HG02588 (cell line): ENCODE data around the gene AFF3.

Source experiments
- ATAC-seq: cut with Tn5 transposase; IDR thresholded peaks from one replicate; pipeline ENCODE4 v1.9.1; 2021; ENCODE audit warnings: mild to moderate bottlenecking, moderate library complexity; ENCODE audit not compliant: unreplicated experiment

Gene AFF3

GRCh38 chr2:99728166-99728565 lies 414.2 kb downstream of the AFF3 start:
- ATAC-seq = no peak

DNA sequence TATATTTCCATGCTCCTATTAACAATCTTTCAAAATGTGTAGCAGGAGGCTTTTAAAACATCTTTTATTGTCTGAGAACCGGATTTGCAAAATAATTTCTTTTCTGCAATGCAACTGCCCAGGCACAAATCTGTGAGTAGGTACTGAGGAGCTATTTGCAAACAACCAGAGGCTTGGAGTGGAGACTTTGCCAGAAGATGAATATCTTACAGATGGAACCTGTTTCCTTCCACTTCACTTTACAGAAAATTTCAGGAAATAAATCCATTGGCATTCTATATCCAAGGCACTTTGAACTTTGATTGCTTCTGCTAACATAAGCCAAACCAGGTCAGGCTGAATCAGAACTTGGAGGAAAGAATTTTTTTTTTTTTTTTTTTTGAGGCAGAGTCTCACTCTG lies 415.2 kb downstream of the AFF3 start:
- no peak for ATAC-seq

DNA sequence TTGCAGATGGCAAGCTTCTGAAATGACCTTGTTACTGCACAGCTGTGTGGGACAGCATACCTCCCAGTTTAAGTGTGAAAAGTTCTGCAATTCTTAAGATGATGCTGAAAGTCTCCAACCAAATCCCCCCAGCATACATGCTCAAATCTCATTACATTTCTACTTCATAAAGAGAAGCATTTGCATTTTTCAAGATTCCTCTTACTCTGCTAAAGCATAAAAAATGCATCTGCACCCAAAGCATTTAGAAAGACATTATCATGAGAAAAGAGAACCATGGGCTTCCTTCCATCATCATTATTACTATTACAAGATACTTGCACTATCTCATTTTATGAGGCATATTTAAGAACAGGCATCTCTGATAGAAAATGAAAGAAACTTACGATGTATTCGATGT lies 415.7 kb downstream of the AFF3 start:
- no peak for ATAC-seq

DNA sequence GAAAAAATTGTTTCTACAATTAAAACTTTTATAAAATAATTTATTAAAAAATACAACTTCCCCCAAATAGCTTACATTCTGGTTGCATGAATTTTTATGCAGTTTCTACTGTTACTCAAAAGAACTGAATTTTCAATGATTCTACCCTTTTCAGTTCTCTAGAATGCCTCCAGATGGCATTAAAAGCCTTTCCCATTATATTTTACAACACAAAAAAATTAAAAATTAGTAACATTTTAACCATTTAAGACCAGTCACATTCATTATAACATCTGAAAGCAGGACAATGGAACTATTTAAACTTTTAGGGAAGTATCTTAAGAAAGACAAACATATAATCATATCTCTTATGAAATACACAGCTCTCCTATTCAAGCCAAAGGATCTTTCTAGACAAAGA lies 416.6 kb downstream of the AFF3 start:
- no peak for ATAC-seq

DNA sequence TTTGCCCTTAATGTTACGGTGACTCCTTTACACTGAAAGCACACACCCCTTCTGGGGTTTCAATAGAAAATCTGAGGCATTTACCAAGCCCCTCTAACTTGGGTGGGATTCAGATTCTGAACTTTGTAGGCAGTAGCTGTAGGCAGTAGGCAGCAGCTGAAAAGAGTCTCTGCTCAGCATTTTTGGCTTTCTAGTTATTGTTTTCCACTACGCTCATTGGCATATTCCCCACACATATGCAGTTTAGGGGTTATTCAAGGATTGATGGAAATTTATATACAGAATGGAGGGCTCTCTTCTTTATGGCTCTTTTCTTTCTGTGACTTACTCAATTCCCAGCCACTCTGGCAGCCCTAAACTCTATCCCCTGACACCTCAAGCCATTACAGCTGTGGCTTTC lies 419.9 kb downstream of the AFF3 start:
- ATAC-seq = no peak

DNA sequence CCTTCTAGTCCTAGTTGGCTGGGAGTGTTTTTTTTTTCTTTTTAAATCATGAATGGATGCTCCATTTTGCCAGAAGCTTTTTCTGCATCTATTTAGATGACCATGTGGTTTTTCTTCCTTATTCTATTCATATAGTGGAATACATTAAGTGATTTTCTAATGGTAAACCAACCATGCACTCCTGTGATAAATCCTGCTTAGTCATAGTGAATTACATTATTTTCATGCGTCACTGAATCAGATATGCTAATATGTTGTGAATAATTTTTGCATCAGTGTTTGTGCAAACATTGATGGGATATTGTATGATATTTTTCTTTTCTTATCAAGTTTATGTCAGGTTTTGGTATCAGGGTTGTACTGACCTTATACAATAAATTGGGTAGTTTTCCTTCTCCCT lies 423.3 kb downstream of the AFF3 start:
- no peak for ATAC-seq

GRCh38 chr2:99715956-99716355 lies 426.4 kb downstream of the AFF3 start:
- no peak for ATAC-seq

DNA sequence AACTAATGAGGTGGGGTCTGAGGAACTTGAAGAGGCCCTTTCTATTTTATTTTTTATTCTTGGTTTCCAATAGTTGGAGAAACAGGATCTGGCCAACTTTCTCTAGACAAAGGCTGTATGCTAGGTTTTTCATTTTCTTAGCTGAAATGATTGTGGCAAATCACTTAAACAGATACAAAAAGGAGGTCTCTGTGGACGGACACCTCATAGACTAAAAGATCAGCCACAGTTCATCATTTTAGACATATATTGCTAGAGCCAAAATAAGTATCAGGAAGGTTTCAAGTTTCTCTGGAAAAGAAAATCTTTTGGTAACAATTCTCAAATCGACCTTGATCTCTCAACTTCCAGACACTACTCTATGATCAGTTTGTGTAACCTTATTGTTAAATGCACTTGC lies 428.0 kb downstream of the AFF3 start:
- no peak for ATAC-seq

DNA sequence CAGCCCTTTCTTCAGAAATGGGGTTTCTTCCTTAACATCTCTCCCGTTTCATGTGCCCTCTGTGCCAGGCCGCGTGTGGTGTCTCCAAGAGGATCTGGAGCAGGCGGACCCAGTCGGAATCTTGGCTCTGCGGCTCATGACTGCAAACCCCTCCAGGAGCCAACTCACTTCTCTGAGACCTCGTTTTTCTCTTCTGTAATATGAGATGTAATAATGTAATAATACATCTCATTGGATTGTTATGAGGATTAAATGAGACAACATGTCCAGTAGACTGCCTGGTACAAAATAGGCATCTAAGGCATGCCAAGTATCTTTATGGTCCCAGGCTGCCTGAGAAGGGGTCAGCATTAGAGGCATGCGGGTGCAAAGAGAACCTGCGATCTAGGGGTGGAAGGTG lies 431.2 kb downstream of the AFF3 start:
- ATAC-seq = no peak

DNA sequence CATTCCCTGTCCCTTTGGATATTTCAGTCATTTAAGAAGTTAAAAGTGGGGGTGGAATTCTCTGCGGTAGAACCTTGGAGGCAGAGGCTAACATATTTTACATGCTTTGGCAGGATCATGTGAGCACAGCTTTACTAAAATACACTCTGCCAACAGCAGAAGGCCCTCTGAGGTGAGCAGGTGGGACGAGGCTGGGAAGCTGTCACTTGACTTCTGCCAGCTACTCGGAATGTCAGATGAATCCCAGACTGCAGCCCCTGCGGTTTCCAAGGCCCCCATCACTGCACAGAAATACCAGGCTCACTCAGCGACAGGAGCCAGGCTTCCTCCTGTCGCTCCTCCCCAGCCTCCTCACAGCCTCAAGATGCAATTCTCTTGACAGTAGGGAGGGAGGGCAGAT lies 431.7 kb downstream of the AFF3 start:
- no peak for ATAC-seq

DNA sequence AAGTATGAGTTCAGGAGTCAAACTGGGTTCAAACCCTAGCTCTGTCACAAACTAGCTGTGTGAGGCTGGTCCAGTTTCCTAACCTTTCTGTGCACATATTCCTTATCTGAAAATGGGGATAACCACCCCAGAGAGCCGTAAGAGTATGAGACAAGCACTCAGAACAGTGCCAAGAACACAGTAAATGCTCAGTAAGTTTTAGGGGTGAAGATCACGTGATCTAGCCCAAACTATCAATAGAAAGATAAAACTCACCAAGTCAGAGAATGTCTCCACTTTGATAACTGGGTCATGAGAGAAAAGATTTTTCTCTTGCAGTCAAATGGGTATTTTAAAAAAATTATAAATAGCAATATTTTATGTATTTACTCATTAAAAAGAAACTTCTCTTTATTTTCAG lies 433.2 kb downstream of the AFF3 start:
- ATAC-seq = no peak

GRCh38 chr2:99708231-99708630 lies 434.2 kb downstream of the AFF3 start:
- no peak for ATAC-seq

DNA sequence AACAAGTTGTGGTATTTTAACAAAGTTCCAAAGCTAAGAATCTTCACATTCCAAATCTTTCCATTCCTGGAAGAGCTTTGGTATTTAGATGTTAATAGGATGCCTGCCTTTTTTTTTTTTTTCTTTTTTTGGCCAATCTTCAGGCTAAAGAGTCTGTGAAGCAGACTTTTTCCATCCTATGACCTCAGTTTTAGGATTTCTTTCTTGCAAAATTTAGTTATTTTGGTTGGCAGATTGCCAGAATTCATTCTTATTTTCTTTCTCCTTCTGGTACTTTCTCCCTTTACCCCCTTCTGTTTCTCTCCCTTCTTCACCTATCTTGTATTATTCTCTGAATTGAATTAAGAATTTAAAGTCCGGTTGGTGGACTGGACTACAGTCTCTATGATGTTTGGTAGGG lies 434.8 kb downstream of the AFF3 start:
- ATAC-seq = no peak

- no peak for ATAC-seq
These were observed 435.7 kb downstream of the AFF3 start for GRCh38 chr2:99706735-99707134.

DNA sequence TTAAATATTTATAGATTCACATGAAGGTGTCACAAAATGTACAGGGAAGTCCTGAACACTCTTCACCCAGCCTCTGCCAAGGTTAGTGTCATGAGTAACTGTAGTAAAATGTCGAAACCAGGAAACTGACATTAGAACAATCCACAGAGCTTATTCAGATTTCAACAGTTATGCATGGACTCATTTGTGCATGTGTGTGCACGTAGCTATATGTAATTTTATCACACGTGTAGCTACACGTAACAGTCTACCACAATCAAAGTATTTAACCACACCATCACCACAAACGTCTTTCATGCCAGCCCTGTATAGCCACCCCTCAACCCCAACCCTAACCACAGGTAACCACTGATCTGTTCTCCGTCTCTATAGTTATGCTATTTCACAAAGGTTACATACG lies 440.9 kb downstream of the AFF3 start:
- no peak for ATAC-seq

DNA sequence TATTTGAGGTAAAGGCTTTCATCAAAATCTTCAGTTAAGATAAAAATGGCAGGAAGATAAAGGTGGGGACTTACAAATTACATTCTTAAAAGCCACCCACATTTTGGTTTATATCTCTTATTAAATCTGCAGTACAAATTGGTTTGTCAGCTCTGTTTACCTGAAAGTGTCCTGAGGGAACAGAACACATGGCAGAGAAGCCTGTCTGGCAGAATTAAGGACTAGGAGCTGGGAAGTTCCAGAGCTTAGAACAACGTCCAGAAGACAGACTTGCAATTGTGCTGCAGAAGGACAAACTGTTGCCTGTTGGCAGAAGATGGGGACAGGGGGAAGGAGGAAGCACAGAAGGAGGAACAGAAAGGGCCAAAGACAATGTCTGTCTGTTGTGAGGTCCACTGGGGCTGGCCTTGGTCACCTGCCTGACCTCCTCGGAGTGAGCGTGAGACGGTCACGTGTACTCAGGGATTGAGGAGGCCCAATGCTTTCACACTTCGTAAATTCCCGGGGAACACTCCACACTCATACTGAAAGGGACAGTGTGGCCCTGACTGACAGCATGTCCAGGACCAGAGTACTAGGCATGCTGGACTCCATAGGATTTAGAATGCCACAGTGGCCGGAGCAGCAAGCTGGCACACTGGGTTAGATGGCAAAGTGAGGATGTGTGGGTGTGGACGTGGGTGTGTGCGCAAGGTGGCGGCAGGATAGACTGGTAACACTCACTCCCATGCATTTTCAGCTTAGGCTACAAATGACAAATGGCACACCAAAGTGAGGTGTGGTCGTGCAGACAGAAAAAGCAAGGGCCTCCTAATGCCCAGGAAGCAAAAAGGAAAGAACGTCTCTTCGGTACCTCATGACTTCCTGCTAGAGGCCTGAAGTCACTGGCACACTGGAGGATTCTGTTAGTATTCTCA lies 441.6 kb downstream of the AFF3 start:
- ATAC-seq = no peak

- ATAC-seq = no peak
These were observed 443.5 kb downstream of the AFF3 start for GRCh38 chr2:99698896-99699295.

DNA sequence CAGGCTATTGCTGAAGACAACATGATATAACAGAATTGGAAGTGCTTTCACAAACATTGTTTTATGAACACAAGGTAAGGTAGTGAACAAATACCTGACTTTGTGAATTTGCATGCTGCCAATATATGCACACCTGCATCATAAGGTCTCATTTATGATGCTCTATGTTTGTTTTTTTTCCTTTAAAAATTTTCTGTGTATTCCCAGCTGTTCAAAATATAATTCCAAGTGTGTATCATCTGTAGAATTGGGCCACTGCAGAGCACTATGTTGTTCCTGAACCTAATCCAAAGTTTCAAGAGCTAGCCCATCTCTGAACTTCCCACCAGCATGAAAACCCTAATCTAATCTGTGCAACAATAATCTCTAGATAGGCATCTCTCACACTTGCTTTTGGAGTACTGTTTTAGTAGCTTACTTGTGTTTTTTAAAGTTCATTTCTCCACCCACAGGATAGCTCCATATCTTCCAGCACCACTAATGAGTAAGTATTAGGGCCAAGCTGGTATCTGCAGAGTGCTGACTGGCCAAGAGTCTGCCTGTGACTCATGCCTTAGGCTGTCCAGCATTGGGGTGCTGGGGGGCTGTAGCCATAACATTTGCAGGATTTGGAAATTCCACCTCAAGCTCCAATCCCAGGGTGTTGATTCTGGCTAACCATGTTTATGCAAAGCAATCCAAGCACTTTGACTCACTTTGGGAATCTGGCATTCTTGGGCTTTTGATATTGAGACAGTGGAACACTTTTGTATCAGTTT lies 444.4 kb downstream of the AFF3 start:
- ATAC-seq = no peak

- ATAC-seq = no peak
These were observed 446.5 kb downstream of the AFF3 start for GRCh38 chr2:99695944-99696253.

- ATAC-seq = no peak
These were observed 447.1 kb downstream of the AFF3 start for GRCh38 chr2:99695130-99695943.

DNA sequence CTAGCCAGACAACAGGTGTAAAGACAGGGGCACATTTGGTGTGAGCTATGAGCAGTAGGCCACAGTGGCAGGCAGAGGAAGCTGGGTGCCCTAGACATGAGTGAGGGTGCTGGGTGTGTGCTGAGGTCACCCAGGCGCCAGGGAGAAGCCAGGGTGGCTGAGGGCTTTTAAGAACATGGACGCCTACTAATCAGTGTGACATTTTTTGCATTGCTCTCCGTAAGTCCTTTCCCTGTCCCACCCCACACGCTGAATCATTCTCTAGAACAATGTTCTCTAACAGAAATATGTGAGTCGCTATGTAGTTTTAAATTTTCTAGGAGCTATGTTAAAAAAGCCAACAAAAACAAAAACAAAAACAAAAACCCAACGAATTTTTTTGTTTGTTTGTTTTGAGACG lies 448.1 kb downstream of the AFF3 start:
- no peak for ATAC-seq

DNA sequence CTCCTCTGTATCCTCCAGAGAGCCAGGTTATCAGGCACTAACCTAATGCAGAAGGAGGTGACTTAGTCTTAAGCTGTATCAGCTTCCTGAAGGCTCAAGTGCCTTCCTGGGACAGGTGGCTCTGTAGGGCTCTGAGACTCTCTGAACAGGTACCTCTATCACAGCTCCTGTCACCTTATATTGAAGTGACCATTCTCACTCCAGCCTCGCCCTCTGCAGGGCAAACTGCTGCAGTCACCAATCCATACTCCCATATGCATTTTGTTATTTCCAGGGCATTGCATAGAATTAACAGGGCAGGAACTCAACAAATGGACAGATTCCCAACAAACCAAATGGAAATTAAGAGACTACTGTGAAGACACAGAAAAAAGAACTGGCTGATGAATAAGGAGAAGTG lies 449.6 kb downstream of the AFF3 start:
- ATAC-seq = no peak
